B cell (primary cell): ENCODE results near the gene PSD.

ENCODE experiments used
- CTCF ChIP-seq: fragments of 200-600 bp; IDR thresholded peaks from one replicate; pipeline ENCODE4 v1.8.0; 2022; ENCODE audit warnings: antibody characterized with exemption, mild to moderate bottlenecking
- EZH2 ChIP-seq: IDR thresholded peaks from 2 replicates; pipeline ENCODE4 v1.6.1; 2012; ENCODE audit warnings: borderline replicate concordance, low read depth, mild to moderate bottlenecking, moderate library complexity, low read length; ENCODE audit not compliant: insufficient read depth, poor library complexity, severe bottlenecking

GRCh38 chr10:102381983-102382382 lies 36.6 kb downstream of the PSD start:
- TF ChIP-seq CTCF (no peak), EZH2 (no peak)
